ENCODE measurements around the gene TRPM3.

The TRPM3 gene

DNA sequence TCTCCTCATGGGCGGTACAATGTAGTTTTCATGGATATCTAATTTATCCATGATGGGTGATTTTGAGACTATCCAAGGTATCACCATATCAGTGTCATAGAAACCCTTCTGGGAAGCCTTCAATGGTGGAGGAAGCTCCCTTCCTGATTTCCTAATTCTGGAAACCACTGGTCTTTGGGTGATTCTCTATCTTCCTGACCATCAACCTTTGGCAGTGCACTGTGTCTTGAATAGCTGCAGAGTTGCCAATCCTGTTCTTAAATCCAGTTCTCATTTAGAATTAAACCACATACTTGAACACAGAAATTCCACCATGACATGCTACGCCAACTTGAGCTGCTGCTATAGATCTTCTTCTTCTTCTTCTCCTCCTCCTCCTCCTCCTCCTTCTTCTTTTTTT, 545.3 kb downstream of the TRPM3 start:
- Mint-ChIP-seq H3K27me3 (no peaks in the 10 kb centered on the region), H3K4me3 (no peak overlapping the region), H3K9me3 (no peaks in the 10 kb centered on the region), H3K4me1 (no peaks in the 10 kb centered on the region), H3K36me3 (ENCODE audit: insufficient read depth) (no peaks in the 10 kb centered on the region), H3K27ac (ENCODE audit: low read depth) (no peak overlapping the region)
- DNase-seq (ENCODE audit: low spot score in 2 of 2), result no peak
- ATAC-seq (replicated peaks; ENCODE audit: extremely low read depth, poor library complexity, severe bottlenecking), result no peak

DNA sequence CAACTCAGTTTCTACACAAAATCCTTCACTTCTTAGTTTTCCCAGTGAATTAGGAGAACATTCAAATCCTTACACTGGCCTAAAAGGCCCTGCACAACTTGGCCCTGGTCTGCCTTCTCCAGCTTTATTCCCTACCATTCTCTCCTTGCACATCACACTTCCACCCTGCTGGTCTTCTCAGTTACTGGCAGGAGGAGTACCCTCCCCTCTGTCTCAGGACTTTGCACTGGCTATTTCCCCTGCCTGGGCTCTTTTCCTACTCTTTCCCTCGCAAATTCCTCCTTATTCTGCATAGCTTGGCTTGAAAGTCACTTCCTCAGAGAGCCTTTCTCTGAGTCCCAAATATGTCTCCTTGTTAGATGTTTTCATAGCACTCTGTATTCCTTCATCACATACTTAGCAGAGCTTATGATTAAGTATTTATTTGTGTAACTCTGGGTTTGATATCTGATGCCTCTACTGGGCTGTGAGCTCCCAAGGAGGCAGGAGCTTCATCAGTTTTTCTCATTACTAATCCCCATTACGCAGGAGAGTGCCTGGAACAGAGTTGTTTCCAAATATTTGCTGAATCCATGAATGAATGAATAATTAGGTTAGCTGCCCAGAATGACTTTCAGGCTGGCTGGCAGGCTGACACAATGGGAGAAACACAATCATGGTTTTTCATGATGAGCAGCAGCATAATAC, 547.1 kb downstream of the TRPM3 start:
- Mint-ChIP-seq H3K27me3 (no peaks in the 10 kb centered on the region), H3K27ac (ENCODE audit: low read depth) (no peak overlapping the region), H3K9me3 (no peaks in the 10 kb centered on the region), H3K4me1 (no peaks in the 10 kb centered on the region), H3K4me3 (no peak overlapping the region), H3K36me3 (ENCODE audit: insufficient read depth) (no peaks in the 10 kb centered on the region)
- DNase-seq (ENCODE audit: low spot score in 2 of 2) (no peak), ATAC-seq (replicated peaks; ENCODE audit: extremely low read depth, poor library complexity, severe bottlenecking) (no peak)

DNA sequence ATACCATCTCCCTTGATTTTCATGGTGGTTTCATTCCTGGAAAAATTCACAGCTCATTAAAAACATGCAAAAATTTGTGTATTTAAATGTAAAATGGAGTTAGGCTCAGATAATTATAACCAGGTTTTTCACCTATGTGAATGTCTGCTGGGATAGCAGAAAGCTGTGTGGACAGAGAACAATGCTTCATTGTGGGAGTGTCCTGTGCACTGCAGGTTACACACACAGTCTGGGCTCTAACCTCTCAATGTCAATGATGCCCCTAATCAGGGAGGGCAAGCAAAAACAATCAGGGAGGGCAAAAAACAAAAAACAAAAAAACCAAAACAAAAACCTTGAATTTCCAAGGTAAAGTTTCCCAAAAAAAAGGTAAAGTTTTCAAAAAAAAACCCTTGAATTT, 548.1 kb downstream of the TRPM3 start:
- ATAC-seq (replicated peaks; ENCODE audit: extremely low read depth, poor library complexity, severe bottlenecking) (no peak), DNase-seq (ENCODE audit: low spot score in 2 of 2) (no peak)
- no peaks in the 10 kb centered on the region for H3K9me3 Mint-ChIP-seq
- H3K27me3 Mint-ChIP-seq, result no peaks in the 10 kb centered on the region
- no peaks in the 10 kb centered on the region for H3K4me1 Mint-ChIP-seq
- H3K36me3 Mint-ChIP-seq (ENCODE audit: insufficient read depth), result no peaks in the 10 kb centered on the region
- no peak overlapping the region for H3K4me3 Mint-ChIP-seq
- no peak overlapping the region for H3K27ac Mint-ChIP-seq (ENCODE audit: low read depth)

DNA sequence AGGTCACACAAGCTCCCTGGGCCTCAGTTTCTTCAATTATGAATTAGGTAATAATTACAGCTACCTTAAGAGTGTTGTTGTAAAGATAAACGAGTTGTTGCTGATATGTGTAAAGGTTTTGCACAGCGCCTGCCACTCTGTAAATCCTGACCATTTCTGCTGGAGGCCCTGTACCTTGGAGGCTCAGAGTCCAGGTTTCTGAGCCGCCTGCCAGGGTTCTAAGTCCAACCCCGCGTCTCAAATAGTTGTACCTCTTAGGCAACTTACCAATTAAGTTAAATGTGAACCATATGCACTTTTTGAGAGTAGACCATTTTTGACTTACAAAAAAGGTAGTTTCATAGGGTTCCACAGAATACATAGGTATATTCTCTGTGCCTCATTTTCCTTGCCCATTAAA, 550.2 kb downstream of the TRPM3 start:
- no peak for ATAC-seq (replicated peaks; ENCODE audit: extremely low read depth, poor library complexity, severe bottlenecking)
- H3K27ac Mint-ChIP-seq (ENCODE audit: low read depth), result no peak overlapping the region
- H3K4me1 Mint-ChIP-seq, result peaks cover under 1% of the 10 kb centered on the region
- H3K36me3 Mint-ChIP-seq (ENCODE audit: insufficient read depth), result no peaks in the 10 kb centered on the region
- H3K4me3 Mint-ChIP-seq, result no peak overlapping the region
- H3K9me3 Mint-ChIP-seq, result no peaks in the 10 kb centered on the region
- no peaks in the 10 kb centered on the region for H3K27me3 Mint-ChIP-seq
- DNase-seq (ENCODE audit: low spot score in 2 of 2), result no peak

DNA sequence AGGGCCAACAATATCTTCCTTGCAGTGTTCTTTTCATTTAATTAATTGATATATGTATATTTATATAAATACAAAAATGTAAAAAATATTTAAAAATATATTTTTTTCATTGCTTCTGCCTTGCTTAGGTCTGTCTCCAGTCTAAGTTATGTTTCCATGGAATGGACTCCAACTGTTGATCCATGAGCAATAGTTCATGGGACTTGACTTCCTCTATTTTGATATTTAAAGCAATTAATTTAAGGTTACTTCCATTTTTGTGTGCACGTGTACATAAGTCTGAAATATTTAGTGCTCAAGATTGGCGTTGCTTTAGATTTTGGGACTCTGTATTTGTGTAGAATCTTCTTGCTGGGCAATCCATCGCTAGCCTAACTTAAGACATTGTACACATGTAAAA, 551.6 kb downstream of the TRPM3 start:
- H3K27me3 Mint-ChIP-seq, result no peaks in the 10 kb centered on the region

DNA sequence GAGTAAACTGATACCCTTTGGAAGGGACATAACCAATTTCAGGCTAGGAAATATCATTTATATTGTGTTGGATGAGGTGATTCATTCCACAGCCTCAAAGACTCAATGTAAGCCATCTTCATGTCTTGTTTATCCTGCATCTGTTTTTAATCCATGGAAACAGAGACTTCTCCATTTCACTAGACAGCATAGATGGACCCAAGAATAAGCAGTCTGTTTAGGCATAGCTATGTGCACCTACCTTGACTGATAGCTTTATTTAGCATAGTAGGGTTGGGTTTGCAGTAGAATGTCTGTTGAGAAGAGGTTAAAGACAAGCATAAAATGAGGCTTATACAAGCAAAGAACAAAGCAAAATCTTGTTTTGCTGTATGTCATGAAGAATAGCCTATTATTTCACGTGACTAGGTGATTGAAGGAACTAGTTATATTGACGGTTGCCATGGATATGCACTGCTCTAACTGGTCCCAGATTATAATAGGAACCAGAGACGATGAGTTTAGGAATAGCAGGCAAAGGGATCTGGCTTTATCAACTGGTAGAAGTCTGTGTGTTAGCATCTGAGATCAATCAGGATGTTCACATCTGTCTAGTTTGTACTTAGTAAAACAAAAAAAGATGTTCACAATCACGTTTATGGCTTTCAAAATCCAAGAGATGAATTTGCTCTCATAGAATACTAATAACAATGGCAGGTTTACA, 552.2 kb downstream of the TRPM3 start:
- H3K27me3 Mint-ChIP-seq, result no peaks in the 10 kb centered on the region
- H3K9me3 Mint-ChIP-seq, result no peaks in the 10 kb centered on the region
- peaks cover 13% of the 10 kb centered on the region for H3K4me1 Mint-ChIP-seq
- no peak for ATAC-seq (replicated peaks; ENCODE audit: extremely low read depth, poor library complexity, severe bottlenecking)
- H3K4me3 Mint-ChIP-seq, result no peak overlapping the region
- DNase-seq (ENCODE audit: low spot score in 2 of 2), result no peak
- H3K27ac Mint-ChIP-seq (ENCODE audit: low read depth), result no peak overlapping the region
- peaks cover 1% of the 10 kb centered on the region for H3K36me3 Mint-ChIP-seq (ENCODE audit: insufficient read depth)

More for the DNA sequence above, 551.6 kb downstream of the TRPM3 start:
- Mint-ChIP-seq H3K9me3 (no peaks in the 10 kb centered on the region), H3K36me3 (ENCODE audit: insufficient read depth) (peaks cover 1% of the 10 kb centered on the region), H3K4me3 (no peak overlapping the region), H3K4me1 (peaks cover 7% of the 10 kb centered on the region), H3K27ac (ENCODE audit: low read depth) (no peak overlapping the region)
- no peak for DNase-seq (ENCODE audit: low spot score in 2 of 2)
- no peak for ATAC-seq (replicated peaks; ENCODE audit: extremely low read depth, poor library complexity, severe bottlenecking)

DNA sequence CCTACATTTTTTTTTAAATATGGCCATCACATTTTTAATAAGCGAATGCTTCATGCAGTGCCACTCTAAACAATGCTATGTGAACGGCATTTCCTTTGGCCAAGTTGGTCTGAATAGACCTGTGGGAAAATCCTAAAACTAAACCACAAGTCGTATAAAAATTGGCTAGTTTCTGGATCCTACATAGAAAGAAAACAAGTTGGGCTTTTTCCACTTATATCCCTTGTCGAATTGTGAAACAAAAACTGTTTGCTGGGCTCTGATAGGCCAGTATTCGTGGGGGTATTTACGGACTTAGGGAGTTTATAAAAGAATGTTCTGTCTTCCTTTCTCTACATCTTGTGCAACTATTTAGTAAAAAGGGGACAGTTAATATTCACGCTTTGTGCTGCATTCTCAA, 553.9 kb downstream of the TRPM3 start:
- peaks cover 29% of the 10 kb centered on the region for H3K4me1 Mint-ChIP-seq
- no peak for ATAC-seq (replicated peaks; ENCODE audit: extremely low read depth, poor library complexity, severe bottlenecking)

DNA sequence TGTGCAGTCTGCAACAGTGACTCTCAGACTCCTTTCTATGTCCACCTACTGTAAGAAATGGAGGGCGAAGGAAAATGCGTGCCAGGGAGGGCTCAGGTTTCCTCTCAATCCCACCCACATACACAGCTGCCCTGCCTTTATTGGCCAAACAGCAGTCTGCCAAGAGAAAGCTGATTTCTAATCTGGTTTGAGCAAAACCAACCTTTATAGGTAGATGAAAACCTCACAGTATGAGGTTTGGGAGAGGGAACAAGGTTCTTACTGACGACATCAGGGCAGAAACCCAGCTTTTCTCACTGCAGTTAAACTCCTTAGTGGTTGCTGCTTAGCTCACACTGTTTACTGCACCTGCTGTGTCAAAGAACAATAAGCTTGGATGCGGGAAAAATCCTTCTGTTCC, 554.7 kb downstream of the TRPM3 start:
- Mint-ChIP-seq H3K9me3 (no peaks in the 10 kb centered on the region), H3K36me3 (ENCODE audit: insufficient read depth) (peaks cover 1% of the 10 kb centered on the region), H3K27me3 (no peaks in the 10 kb centered on the region), H3K4me3 (no peak overlapping the region), H3K27ac (ENCODE audit: low read depth) (no peak overlapping the region), H3K4me1 (peaks cover 29% of the 10 kb centered on the region)
- no peak for ATAC-seq (replicated peaks; ENCODE audit: extremely low read depth, poor library complexity, severe bottlenecking)
- DNase-seq (ENCODE audit: low spot score in 2 of 2), result no peak

More for the DNA sequence above, 553.9 kb downstream of the TRPM3 start:
- Mint-ChIP-seq H3K4me3 (no peak overlapping the region), H3K36me3 (ENCODE audit: insufficient read depth) (peaks cover 1% of the 10 kb centered on the region), H3K27me3 (no peaks in the 10 kb centered on the region), H3K27ac (ENCODE audit: low read depth) (no peak overlapping the region), H3K9me3 (no peaks in the 10 kb centered on the region)
- DNase-seq (ENCODE audit: low spot score in 2 of 2), result no peak

DNA sequence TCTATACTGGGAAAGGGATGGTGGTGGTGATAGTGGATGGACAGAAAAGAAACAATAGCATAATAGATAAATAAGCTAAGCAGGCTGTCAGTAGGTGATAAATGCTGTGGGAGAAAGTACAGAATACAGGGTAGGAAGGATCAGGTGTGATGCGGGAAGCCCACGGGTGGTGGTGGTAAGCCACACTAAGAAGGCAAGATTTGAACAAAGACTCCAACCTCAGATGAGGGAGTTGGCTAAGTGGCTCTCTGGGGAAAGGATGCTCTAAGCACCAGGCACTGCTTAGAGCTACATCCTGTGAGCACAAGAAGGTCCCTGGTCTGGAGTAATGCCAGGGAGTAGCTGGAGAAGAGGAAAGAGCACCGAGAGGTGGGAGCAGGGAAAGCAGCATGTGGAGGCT, 555.4 kb downstream of the TRPM3 start:
- H3K36me3 Mint-ChIP-seq (ENCODE audit: insufficient read depth), result peaks cover 1% of the 10 kb centered on the region
- H3K4me1 Mint-ChIP-seq, result peaks cover 29% of the 10 kb centered on the region
- H3K27me3 Mint-ChIP-seq, result no peaks in the 10 kb centered on the region
- no peak overlapping the region for H3K27ac Mint-ChIP-seq (ENCODE audit: low read depth)
- DNase-seq (ENCODE audit: low spot score in 2 of 2) (no peak), ATAC-seq (replicated peaks; ENCODE audit: extremely low read depth, poor library complexity, severe bottlenecking) (no peak)
- H3K4me3 Mint-ChIP-seq, result no peak overlapping the region
- no peaks in the 10 kb centered on the region for H3K9me3 Mint-ChIP-seq

DNA sequence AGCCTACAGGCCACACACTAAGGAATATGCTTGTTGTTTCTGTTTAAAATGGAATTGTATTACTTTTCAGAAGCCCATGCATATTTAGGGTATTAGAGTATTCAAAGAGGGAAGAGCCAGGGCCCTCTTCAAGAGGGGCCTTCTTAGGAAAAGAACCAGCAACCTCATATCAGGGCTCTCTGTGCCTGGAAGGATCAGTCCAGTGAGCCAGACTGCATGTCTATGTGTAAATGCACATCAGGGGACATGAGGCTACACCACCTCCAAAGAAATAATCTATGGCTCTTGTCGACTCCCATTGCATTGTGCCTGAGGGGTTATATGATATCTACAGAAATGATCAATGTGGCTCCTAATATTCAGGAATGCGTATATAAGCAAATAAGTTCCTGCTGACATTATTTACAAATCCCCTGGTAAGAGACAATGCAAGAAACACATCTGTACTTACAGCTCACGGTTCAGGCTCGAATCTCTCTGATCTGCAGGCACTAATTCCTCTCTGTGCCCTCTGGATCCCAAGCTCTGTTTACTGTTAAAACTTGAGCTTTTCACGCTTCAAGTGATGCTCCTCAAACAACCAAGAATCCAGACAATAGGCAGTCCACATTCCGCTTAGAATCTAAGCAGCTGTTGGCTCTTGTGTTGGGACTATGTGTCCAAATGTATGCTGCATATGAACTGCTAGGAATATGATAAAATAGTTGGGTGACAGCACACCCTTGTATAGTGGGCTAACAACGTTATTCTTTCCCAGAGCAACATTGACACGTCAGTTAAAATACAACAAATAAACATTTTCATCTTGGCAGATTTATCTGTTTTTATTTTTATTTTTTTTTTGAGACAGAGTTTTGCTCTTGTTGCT, 556.7 kb downstream of the TRPM3 start:
- Mint-ChIP-seq H3K9me3 (no peaks in the 10 kb centered on the region), H3K4me1 (peaks cover 29% of the 10 kb centered on the region), H3K27ac (ENCODE audit: low read depth) (peak overlapping the region; percentile 52), H3K27me3 (no peaks in the 10 kb centered on the region), H3K36me3 (ENCODE audit: insufficient read depth) (peaks cover 1% of the 10 kb centered on the region), H3K4me3 (peak overlapping the region; percentile 12)
- DNase-seq (ENCODE audit: low spot score in 2 of 2) (no peak), ATAC-seq (replicated peaks; ENCODE audit: extremely low read depth, poor library complexity, severe bottlenecking) (no peak)

DNA sequence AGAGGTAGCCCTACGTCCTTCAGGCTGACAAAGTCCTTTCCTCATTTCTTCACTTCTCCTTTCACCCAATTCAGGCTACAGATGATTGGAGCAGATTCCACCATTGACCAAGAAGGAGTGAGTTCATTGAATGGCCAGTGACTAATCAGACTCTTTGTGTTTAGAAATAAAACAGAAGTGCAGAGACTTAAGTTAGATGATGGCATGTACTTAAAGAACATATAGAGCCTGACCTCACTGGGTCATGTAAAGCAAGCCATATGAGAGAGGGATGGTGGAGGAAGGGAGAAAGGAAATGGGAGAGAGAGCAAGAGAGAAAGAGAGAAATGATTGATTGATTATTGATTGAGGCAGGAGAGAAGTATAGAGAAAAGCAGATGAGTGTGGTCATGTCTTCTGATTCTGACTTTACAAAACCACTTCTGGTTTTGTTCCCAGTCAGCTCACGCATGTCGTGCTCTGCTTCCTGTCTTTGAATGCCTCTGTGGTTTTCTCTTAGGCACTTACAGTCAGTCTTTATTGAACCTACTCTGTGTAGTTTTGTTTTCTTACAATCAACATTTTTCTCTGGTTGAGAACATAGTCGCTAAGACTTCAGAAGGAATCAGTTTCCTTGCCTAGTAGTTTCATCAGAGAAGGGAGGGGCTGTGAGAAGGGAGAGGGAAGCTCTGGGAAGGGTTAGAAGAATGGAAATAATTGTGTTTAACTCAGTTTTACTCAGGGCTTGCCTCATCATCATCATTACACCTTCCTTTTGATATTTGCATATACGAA, 557.8 kb downstream of the TRPM3 start:
- Mint-ChIP-seq H3K9me3 (no peaks in the 10 kb centered on the region), H3K27me3 (no peaks in the 10 kb centered on the region), H3K4me3 (peak overlapping the region; percentile 12), H3K36me3 (ENCODE audit: insufficient read depth) (peaks cover 1% of the 10 kb centered on the region), H3K4me1 (peaks cover 29% of the 10 kb centered on the region), H3K27ac (ENCODE audit: low read depth) (peak overlapping the region; percentile 52)
- DNase-seq (ENCODE audit: low spot score in 2 of 2) (no peak), ATAC-seq (replicated peaks; ENCODE audit: extremely low read depth, poor library complexity, severe bottlenecking) (peak; percentile 97)

DNA sequence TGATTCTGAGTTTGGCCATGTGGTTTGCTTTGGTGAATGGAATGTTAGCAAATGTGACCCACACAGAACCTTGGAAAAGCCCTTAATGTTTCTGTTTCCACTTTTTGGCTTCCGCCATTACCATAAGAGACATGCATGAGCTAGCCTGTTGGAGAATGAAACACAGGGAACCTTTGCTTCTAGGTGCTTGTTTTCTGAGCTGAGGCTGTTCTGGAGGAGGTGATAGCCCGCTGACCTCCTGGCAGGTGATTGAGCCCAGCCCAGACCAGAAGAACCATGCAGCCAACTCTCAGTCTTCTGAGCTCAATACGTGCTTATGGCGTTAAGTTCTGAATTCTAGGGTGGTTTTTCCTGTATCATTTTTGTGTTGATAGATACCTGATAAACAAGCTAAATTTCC, 558.4 kb downstream of the TRPM3 start:
- H3K27ac Mint-ChIP-seq (ENCODE audit: low read depth), result peak overlapping the region; percentile 52
- ATAC-seq (replicated peaks; ENCODE audit: extremely low read depth, poor library complexity, severe bottlenecking) (no peak), DNase-seq (ENCODE audit: low spot score in 2 of 2) (no peak)
- peak overlapping the region; percentile 12 for H3K4me3 Mint-ChIP-seq
- peaks cover 1% of the 10 kb centered on the region for H3K36me3 Mint-ChIP-seq (ENCODE audit: insufficient read depth)
- peaks cover 29% of the 10 kb centered on the region for H3K4me1 Mint-ChIP-seq
- H3K27me3 Mint-ChIP-seq, result no peaks in the 10 kb centered on the region
- no peaks in the 10 kb centered on the region for H3K9me3 Mint-ChIP-seq
